ENCODE results near the gene DENND2A.

GRCh38 chr7:140501966-140502365 lies 138.6 kb downstream of the DENND2A start:
- TF ChIP-seq EGR1 (IDR thresholded peaks at IDR 0.05) (no peak), MAX (IDR thresholded peaks at IDR 0.05) (no peak), EP300 (IDR thresholded peaks at IDR 0.05; ENCODE audit: borderline replicate concordance) (no peak), TAF1 (IDR thresholded peaks at IDR 0.05; ENCODE audit: low read depth) (no peak), NFIC (IDR thresholded peaks at IDR 0.05) (no peak), FOXM1 (IDR thresholded peaks at IDR 0.05; ENCODE audit: borderline replicate concordance, low read depth) (no peak)
